Measurements from ENCODE around the gene IRF9.

DNA sequence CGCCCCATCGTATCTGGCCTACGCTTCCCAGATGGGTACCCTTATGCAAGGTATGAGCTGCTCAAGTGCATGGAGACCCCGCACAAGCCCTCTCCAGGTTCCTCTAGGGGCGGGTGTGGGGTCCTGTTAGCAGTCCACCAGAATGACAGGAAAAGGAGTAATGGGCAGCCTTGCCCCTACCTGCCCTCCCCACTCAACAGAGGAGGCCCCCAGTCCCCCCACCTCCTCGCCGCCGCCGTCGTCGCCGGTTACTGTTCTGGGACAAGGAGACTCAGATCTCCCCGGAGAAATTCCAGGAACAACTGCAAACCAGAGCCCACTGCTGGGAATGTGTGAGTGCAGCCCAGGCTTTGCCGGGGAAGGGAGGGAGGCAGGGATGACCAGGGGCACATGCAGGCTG, 16.8 kb downstream of the IRF9 start:
- TF ChIP-seq POLR2A (IDR thresholded peaks at IDR 0.05) (no peak), CTCF (IDR thresholded peaks at IDR 0.05) (no peak)
